Measurements from ENCODE around the gene LYRM4. TPM values are rescaled to one million over a fixed set of nuclear protein-coding genes. Genes with fewer than 3 reads are reported as not detected.

Gene LYRM4
- total and polyA plus RNA-seq, 2 donors (not counting 1 experiment from before 2014, with no cell fraction given), result 22.1 to 29.5 TPM

GRCh38 chr6:5206920-5207561 lies 53.7 kb downstream of the LYRM4 start:
- H3K4me2 ChIP-seq (replicated peaks; ENCODE audit: low read depth, low read length, poor library complexity, severe bottlenecking), result no peak overlapping the region
- peaks cover 8% of the 10 kb centered on the region for H3K4me1 Mint-ChIP-seq
- H3K27ac Mint-ChIP-seq, result no peak overlapping the region
- H3K27me3 Mint-ChIP-seq, result no peaks in the 10 kb centered on the region
- no peaks in the 10 kb centered on the region for H3K79me2 ChIP-seq (ENCODE audit: control insufficient read depth, insufficient read depth, low read length)
- CTCF ChIA-PET, result interaction anchor here (1.3 to 1.4 kb wide), 2 partner anchors 63 to 96 kb away, joined by 4 read pairs; no protein-coding TSS in a partner anchor
- no peak overlapping the region for H3K4me3 Mint-ChIP-seq
- intact Hi-C loops (cut with micrococcal nuclease), result no loop called here
- H3K9me3 Mint-ChIP-seq (ENCODE audit: insufficient read depth), result no peaks in the 10 kb centered on the region
- no peak overlapping the region for H3K9ac ChIP-seq (ENCODE audit: low read length)
- no peaks in the 10 kb centered on the region for H3K36me3 ChIP-seq (replicated peaks in 1 of 2; ENCODE audit: control extremely low read depth in 1 of 2, control insufficient read depth in 1 of 2, extremely low read depth in 1 of 2, insufficient read depth in 2 of 2, low read length in 1 of 2)
- H3K27me3 ChIP-seq (replicated peaks in 1 of 4; ENCODE audit: control extremely low read depth in 1 of 4, control insufficient read depth in 3 of 4, insufficient read depth in 4 of 4, low read length in 3 of 4), result no peaks in the 10 kb centered on the region
- 100% methylated on average over 2 of the region's 6 CpGs for WGBS (ENCODE audit: insufficient coverage)
- POLR2A ChIA-PET, result no interaction called here
- H3K4me1 ChIP-seq (ENCODE audit: control insufficient read depth in 2 of 2, insufficient read depth in 2 of 2, low read length in 2 of 2), result no peaks in the 10 kb centered on the region
- H3K27ac ChIP-seq (ENCODE audit: low read length in 2 of 2), result no peak overlapping the region
- no peak overlapping the region for H2AFZ ChIP-seq (ENCODE audit: insufficient read depth, low read depth, low read length, poor library complexity, severe bottlenecking)
- no peak for TF ChIP-seq CTCF (IDR thresholded peaks at IDR 0.05)
- no peak overlapping the region for H3K4me3 ChIP-seq (ENCODE audit: control extremely low read depth in 1 of 5, extremely low read depth in 1 of 5, insufficient read depth in 1 of 5, low read depth in 2 of 5, low read length in 4 of 5)
- H3K9me3 ChIP-seq (ENCODE audit: control extremely low read depth in 1 of 3, control insufficient read depth in 2 of 3, insufficient read depth in 1 of 3, low read length in 2 of 3), result no peaks in the 10 kb centered on the region
- DNase-seq, result no peak
- H4K20me1 ChIP-seq (ENCODE audit: control insufficient read depth, insufficient read depth, low read length, poor library complexity, severe bottlenecking), result no peaks in the 10 kb centered on the region
- ATAC-seq (ENCODE audit: low read depth), result no peak

GRCh38 chr6:5205877-5206850 lies 54.6 kb downstream of the LYRM4 start:
- H3K4me3 Mint-ChIP-seq, result no peak overlapping the region
- Histone ChIP-seq H3K79me2 (ENCODE audit: control insufficient read depth, insufficient read depth, low read length) (no peaks in the 10 kb centered on the region), H3K4me2 (replicated peaks; ENCODE audit: low read depth, low read length, poor library complexity, severe bottlenecking) (no peak overlapping the region), H3K9ac (ENCODE audit: low read length) (no peak overlapping the region), H2AFZ (ENCODE audit: insufficient read depth, low read depth, low read length, poor library complexity, severe bottlenecking) (no peak overlapping the region), H4K20me1 (ENCODE audit: control insufficient read depth, insufficient read depth, low read length, poor library complexity, severe bottlenecking) (no peaks in the 10 kb centered on the region), H3K27ac (ENCODE audit: low read length in 2 of 2) (no peak overlapping the region), H3K4me3 (ENCODE audit: control extremely low read depth in 1 of 5, extremely low read depth in 1 of 5, insufficient read depth in 1 of 5, low read depth in 2 of 5, low read length in 4 of 5) (no peak overlapping the region), H3K27me3 (replicated peaks in 1 of 4; ENCODE audit: control extremely low read depth in 1 of 4, control insufficient read depth in 3 of 4, insufficient read depth in 4 of 4, low read length in 3 of 4) (no peaks in the 10 kb centered on the region), H3K4me1 (ENCODE audit: control insufficient read depth in 2 of 2, insufficient read depth in 2 of 2, low read length in 2 of 2) (no peaks in the 10 kb centered on the region), H3K36me3 (replicated peaks in 1 of 2; ENCODE audit: control extremely low read depth in 1 of 2, control insufficient read depth in 1 of 2, extremely low read depth in 1 of 2, insufficient read depth in 2 of 2, low read length in 1 of 2) (no peaks in the 10 kb centered on the region), H3K9me3 (ENCODE audit: control extremely low read depth in 1 of 3, control insufficient read depth in 2 of 3, insufficient read depth in 1 of 3, low read length in 2 of 3) (no peaks in the 10 kb centered on the region)
- ChIA-PET POLR2A (no interaction called here), CTCF (interaction anchor here (1.3 kb wide), 1 partner anchor 62 kb away, joined by 4 read pairs; no protein-coding TSS in a partner anchor)
- H3K9me3 Mint-ChIP-seq (ENCODE audit: insufficient read depth), result no peaks in the 10 kb centered on the region
- intact Hi-C loops (cut with micrococcal nuclease), result no loop called here
- DNase-seq (no peak), ATAC-seq (ENCODE audit: low read depth) (no peak)
- H3K27ac Mint-ChIP-seq, result no peak overlapping the region
- TF ChIP-seq EZH2 (IDR thresholded peaks at IDR 0.05; ENCODE audit: borderline replicate concordance, insufficient read depth, low read depth, low read length, poor library complexity, severe bottlenecking) (no peak), CTCF (IDR thresholded peaks at IDR 0.05) (no peak)
- 78% methylated on average over 5 of the region's 7 CpGs for WGBS (ENCODE audit: insufficient coverage)
- peaks cover 8% of the 10 kb centered on the region for H3K4me1 Mint-ChIP-seq
- no peaks in the 10 kb centered on the region for H3K27me3 Mint-ChIP-seq
